ENCODE data around the gene TOP2A. TPM values are rescaled to one million over a fixed set of nuclear protein-coding genes. Genes with fewer than 3 reads are reported as not detected.

TOP2A gene
- total RNA-seq, 2 experiments from 2014 or later = 361 to 373 TPM

DNA sequence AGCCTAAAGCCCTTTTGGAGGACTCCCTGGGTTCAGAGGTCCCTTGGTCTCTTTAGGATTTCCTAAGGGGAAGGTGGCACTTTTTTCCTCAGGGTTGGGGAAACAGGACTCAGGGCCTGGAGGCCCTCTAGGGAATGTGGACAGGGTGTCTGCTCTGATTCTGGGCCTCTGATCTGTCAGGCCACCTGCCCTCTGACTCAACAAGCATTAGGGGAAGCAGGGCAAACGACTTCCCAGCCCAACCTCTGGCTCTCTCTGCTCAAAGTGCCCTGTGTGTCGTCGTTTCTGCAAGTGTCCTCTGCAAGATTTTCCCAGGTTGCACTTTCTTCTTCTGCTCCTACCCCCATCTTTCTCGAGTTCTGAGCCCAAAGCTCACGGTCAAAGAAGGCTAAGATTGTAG lies 18.9 kb upstream of the TOP2A start:
- H3K4me3 Mint-ChIP-seq = no peak overlapping the region
- no peak overlapping the region for H3K27ac Mint-ChIP-seq
- POLR2A ChIA-PET = interaction anchor here (1.0 to 2.7 kb wide), 3 partner anchors 16 to 218 kb away, joined by 3 to 12 read pairs (median 3); partner anchors contain the start of genes TOP2A and WIPF2
- CTCF ChIA-PET = interaction anchor here (1.4 to 4.9 kb wide), 3 partner anchors 10 to 97 kb away, joined by 4 to 19 read pairs (median 18); no protein-coding TSS in a partner anchor
- no peaks in the 10 kb centered on the region for H3K36me3 Mint-ChIP-seq (ENCODE audit: low read depth)
- DNase-seq = no peak
- peaks cover 16% of the 10 kb centered on the region for H3K4me1 Mint-ChIP-seq
- H3K27me3 Mint-ChIP-seq = peaks cover 29% of the 10 kb centered on the region
- no peaks in the 10 kb centered on the region for H3K9me3 Mint-ChIP-seq

DNA sequence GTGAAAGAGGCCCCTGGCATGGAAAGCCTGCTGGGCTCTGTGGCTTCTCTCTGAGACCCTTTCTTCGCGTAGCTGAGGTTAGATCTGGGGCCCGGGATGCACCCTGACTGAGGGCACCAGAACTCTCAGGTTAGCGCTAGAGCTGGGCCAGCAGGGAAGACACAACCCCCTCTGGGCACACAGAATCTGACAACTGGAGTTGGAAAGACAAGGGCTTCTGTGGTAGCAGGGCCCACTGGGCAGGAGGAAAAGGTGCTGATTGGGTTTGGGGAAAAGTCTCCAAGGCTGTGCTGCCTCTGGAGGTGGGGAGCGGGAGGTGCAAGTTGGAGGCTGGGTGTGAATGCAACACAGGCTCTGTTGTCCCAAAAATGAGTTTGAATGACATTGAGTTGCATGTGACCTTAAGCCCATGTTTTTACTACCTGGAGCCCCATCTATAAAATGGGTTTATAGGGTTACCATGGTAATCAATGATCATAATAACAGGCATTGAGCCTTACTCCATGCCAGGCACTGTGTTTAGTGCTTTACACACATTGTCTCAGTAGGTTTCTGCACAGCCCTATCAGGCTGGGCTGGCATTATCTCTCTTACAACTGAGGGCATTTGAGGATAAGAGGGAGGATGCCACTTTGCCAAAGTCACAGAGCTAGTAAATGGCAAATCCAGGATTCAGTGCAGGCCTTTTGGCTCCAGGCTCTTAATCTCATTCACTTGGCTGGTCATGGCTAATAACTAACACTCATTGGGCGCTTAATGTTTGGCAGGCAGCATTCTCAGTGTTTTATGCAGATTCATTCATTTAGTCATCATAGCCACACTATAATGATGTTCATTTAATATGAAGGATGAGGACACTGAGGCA lies 16.1 kb upstream of the TOP2A start:
- ChIA-PET CTCF (interaction anchor here (0.6 to 2.3 kb wide), 8 partner anchors 10 to 127 kb away, joined by 3 to 12 read pairs (median 4); partner anchors contain the start of gene TOP2A), POLR2A (interaction anchor here (1.4 kb wide), 1 partner anchor 10 kb away, joined by 4 read pairs; the partner anchor contains the start of gene IGFBP4)
- Mint-ChIP-seq H3K27me3 (peaks cover 31% of the 10 kb centered on the region), H3K4me1 (peaks cover 14% of the 10 kb centered on the region), H3K27ac (no peak overlapping the region), H3K9me3 (no peaks in the 10 kb centered on the region), H3K4me3 (no peak overlapping the region), H3K36me3 (ENCODE audit: low read depth) (no peaks in the 10 kb centered on the region)
- peak; percentile 44 for DNase-seq

DNA sequence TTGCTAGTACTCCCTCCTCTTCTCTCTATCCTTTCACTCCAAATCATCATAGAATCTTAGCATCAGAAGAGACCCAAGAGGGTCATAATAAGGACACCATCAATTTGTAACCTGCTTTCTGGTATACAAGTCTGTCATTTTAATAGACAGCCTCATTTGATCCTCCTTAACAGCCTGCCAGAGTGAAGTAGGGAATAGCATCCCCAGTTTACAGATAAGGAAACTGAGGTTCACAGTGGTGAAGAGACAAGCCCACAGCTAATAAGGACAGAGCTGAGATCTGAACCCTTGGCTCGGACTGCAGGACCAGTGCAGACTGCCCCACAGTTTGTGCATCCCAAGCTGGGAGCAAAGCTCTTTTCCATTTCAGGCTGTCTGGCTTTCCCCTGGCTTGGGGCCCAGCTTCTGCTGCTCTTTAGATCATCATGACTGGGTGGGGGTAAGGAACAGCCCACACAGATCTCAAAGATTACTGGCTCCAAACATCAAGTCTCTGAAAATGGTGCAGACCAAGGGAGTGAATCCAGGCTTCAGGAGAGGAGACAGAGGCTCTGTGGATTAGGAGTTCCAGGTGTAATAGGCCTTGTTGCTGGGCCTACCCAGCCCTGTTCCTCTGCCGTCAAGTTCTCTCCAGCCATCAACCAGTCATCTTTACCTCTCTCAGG lies 15.3 kb upstream of the TOP2A start:
- POLR2A ChIA-PET = interaction anchor here (0.6 to 1.4 kb wide), 2 partner anchors 11 to 16 kb away, joined by 3 to 4 read pairs; partner anchors contain the start of genes IGFBP4 and TOP2A
- H3K4me3 Mint-ChIP-seq = no peak overlapping the region
- CTCF ChIA-PET = interaction anchor here (0.6 to 2.3 kb wide), 8 partner anchors 11 to 128 kb away, joined by 3 to 12 read pairs (median 3); partner anchors contain the start of gene TOP2A
- no peaks in the 10 kb centered on the region for H3K9me3 Mint-ChIP-seq
- H3K4me1 Mint-ChIP-seq = peaks cover 15% of the 10 kb centered on the region
- no peaks in the 10 kb centered on the region for H3K36me3 Mint-ChIP-seq (ENCODE audit: low read depth)
- no peak overlapping the region for H3K27ac Mint-ChIP-seq
- DNase-seq = no peak
- peaks cover 33% of the 10 kb centered on the region for H3K27me3 Mint-ChIP-seq

- POLR2A ChIA-PET = interaction anchor here (1.0 kb wide), 1 partner anchor 14 kb away, joined by 3 read pairs; the partner anchor contains the start of gene TOP2A
- Mint-ChIP-seq H3K4me3 (no peak overlapping the region), H3K4me1 (peaks cover 23% of the 10 kb centered on the region), H3K36me3 (ENCODE audit: low read depth) (no peaks in the 10 kb centered on the region), H3K27me3 (peaks cover 34% of the 10 kb centered on the region), H3K27ac (no peak overlapping the region), H3K9me3 (no peaks in the 10 kb centered on the region)
- CTCF ChIA-PET = interaction anchor here (1.8 to 2.2 kb wide), 2 partner anchors 15 to 102 kb away, joined by 5 to 9 read pairs; no protein-coding TSS in a partner anchor
- DNase-seq = no peak
Measured at GRCh38 chr17:40431231-40431602, 13.5 kb upstream of the TOP2A start.

DNA sequence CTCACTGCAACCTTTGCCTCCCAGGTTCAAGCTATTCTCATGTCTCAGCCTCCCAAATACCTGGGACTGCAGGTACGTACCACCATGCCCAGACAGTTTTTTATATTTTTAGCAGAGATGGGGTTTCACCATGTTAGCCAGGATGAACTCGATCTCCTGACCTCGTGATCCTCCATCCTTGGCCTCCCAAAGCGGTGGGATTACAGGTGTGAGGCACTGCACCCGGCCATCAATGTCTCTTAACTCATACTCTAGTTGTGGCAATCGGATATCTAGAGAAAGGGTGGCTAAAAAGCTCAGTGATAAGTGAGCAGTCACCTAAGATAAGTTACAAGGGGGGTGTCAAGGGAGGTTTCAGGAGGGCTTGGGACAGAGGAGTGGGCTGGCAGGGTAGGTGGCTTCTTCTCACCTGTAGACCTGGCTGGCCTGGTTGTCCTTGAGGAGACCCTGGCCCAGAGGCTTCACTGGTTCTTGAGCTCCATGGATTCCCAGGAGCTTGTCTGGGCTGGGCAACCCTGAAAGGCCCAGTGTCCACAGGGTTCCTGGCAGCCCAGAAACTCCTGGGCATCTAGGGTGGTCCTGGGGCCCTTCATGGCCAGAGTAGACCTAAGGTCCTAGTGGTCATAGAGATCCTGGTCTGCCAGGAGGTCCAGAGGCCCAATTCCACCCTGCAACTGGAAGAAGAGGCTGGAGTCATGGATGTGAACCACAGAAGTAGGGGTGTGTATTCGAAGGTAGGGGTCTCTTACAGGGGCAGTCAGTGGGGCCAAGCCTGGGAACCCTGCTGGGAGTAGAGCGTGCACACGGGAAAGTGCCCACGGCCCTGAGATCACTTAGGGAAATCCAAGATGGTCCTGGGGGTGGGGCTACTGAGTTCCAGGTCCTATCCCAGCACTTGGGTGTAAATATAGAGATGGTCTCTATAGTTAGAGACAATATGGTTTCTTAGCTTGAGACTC lies 12.9 kb upstream of the TOP2A start:
- Mint-ChIP-seq H3K27me3 (peaks cover 31% of the 10 kb centered on the region), H3K36me3 (ENCODE audit: low read depth) (no peaks in the 10 kb centered on the region), H3K9me3 (no peaks in the 10 kb centered on the region), H3K4me1 (peaks cover 30% of the 10 kb centered on the region), H3K27ac (no peak overlapping the region), H3K4me3 (no peak overlapping the region)
- CTCF ChIA-PET = interaction anchor here (0.7 to 2.2 kb wide), 3 partner anchors 14 to 126 kb away, joined by 4 to 9 read pairs (median 5); no protein-coding TSS in a partner anchor
- no peak for DNase-seq
- POLR2A ChIA-PET = interaction anchor here (1.0 kb wide), 1 partner anchor 13 kb away, joined by 3 read pairs; the partner anchor contains the start of gene TOP2A

DNA sequence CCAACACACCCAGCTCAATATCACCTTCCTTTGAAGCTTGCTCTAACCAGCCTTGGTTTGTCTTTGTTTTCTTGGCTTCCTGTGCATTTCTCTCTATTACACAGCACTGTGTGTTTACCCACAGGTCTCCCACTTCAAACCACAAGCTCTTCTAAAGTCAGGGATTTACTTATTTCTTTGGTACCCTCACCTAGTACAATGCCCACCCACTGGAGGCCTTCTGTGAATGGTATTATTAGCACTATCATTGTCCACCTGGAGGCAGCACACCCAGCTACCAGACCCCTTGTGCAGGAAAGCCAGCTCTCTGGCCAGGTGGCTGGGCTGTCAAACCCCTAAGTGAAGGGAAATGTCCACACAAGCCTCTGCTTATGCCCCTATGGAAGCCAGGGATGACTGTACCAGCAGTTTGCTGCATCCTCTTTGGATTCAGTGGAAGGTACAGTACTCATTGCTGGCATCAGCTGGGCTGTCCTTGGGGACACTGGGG lies 9.4 kb upstream of the TOP2A start:
- H3K27ac Mint-ChIP-seq = peak overlapping the region; percentile 67
- peaks cover 31% of the 10 kb centered on the region for H3K27me3 Mint-ChIP-seq
- H3K4me1 Mint-ChIP-seq = peaks cover 29% of the 10 kb centered on the region
- peak; percentile 35 for DNase-seq
- H3K36me3 Mint-ChIP-seq (ENCODE audit: low read depth) = no peaks in the 10 kb centered on the region
- POLR2A ChIA-PET = interaction anchor here (0.7 to 3.2 kb wide), 16 partner anchors 10 to 133 kb away, joined by 3 to 64 read pairs (median 3); partner anchors contain the start of genes IGFBP4 and TOP2A
- no peaks in the 10 kb centered on the region for H3K9me3 Mint-ChIP-seq
- H3K4me3 Mint-ChIP-seq = no peak overlapping the region
- CTCF ChIA-PET = interaction anchor here (0.6 to 2.7 kb wide), 18 partner anchors 9 to 135 kb away, joined by 3 to 24 read pairs (median 6); partner anchors contain the start of gene TOP2A

GRCh38 chr17:40425741-40426140 lies 8.0 kb upstream of the TOP2A start:
- CTCF ChIA-PET = interaction anchor here (1.0 to 2.7 kb wide), 5 partner anchors 10 to 134 kb away, joined by 3 to 19 read pairs (median 7); no protein-coding TSS in a partner anchor
- H3K36me3 Mint-ChIP-seq (ENCODE audit: low read depth) = no peaks in the 10 kb centered on the region

GRCh38 chr17:40422990-40423633 lies 5.4 kb upstream of the TOP2A start:
- ChIA-PET POLR2A (interaction anchor here (0.8 to 7.1 kb wide), 2 partner anchors 94 to 138 kb away, joined by 3 to 61 read pairs; no protein-coding TSS in a partner anchor), CTCF (interaction anchor here (1.2 to 1.9 kb wide), 2 partner anchors 9 to 110 kb away, joined by 4 to 5 read pairs; no protein-coding TSS in a partner anchor)
- Mint-ChIP-seq H3K9me3 (no peaks in the 10 kb centered on the region), H3K36me3 (ENCODE audit: low read depth) (no peaks in the 10 kb centered on the region), H3K27ac (no peak overlapping the region), H3K4me3 (no peak overlapping the region), H3K4me1 (peaks cover 46% of the 10 kb centered on the region), H3K27me3 (peaks cover 12% of the 10 kb centered on the region)
- no peak for DNase-seq

More at GRCh38 chr17:40425741-40426140, 8.0 kb upstream of the TOP2A start:
- no peak overlapping the region for H3K4me3 Mint-ChIP-seq
- POLR2A ChIA-PET = interaction anchor here (0.8 to 3.2 kb wide), 5 partner anchors 8 to 108 kb away, joined by 3 to 64 read pairs (median 5); partner anchors contain the start of gene TOP2A
- no peaks in the 10 kb centered on the region for H3K9me3 Mint-ChIP-seq
- H3K27me3 Mint-ChIP-seq = peaks cover 26% of the 10 kb centered on the region
- no peak overlapping the region for H3K27ac Mint-ChIP-seq
- H3K4me1 Mint-ChIP-seq = peaks cover 29% of the 10 kb centered on the region
- no peak for DNase-seq

DNA sequence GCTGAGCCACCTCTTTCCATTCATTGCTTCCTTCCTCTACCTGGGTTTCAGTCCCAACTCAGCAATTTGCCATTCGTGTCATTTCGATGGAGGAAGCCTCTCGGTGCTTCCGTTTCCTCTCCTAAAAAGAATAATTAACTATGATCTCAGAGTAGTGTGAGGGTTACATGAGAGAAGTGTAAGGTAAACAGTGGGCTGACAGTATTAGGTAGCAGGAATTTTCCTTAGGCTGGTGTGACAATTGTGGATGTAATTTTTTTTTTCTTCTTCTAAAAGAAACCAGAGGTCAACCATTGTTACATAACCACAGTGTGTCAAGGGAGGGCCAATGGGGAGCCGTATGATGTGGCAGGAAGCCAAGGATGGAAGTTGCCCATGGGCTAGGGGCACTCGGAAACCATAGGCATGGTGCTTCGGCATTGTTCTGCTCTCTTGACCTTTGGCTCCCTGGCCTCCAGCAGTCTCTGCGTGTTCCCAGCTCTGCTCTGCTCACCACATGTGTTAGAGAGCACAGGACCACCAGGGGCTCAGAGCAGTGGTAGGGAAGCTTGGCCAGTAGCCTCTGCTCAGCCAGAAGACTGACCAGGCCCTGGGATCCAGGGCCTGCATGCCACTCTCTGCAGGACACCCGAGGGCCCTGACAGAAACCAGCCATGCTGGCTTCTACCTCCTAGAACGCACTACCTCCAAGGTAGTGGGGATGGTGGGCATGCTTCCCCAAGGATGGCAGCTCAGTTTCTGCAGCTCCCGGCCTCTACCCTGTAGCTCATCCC lies 2.0 kb upstream of the TOP2A start:
- H3K4me1 Mint-ChIP-seq = peaks cover 36% of the 10 kb centered on the region
- DNase-seq = no peak
- H3K4me3 Mint-ChIP-seq = peak overlapping the region; percentile 57
- POLR2A ChIA-PET = interaction anchor here (0.6 to 7.1 kb wide), 6 partner anchors 18 to 141 kb away, joined by 3 to 90 read pairs (median 18); no protein-coding TSS in a partner anchor
- H3K9me3 Mint-ChIP-seq = no peaks in the 10 kb centered on the region
- CTCF ChIA-PET = interaction anchor here (1.0 to 10.3 kb wide), 3 partner anchors 113 to 140 kb away, joined by 4 to 102 read pairs (median 59); no protein-coding TSS in a partner anchor
- H3K36me3 Mint-ChIP-seq (ENCODE audit: low read depth) = peaks cover 19% of the 10 kb centered on the region
- peak overlapping the region; percentile 74 for H3K27ac Mint-ChIP-seq
- peaks cover 6% of the 10 kb centered on the region for H3K27me3 Mint-ChIP-seq

GRCh38 chr17:40418428-40418706 lies 671 bp upstream of the TOP2A start:
- no peak for DNase-seq
- Mint-ChIP-seq H3K4me3 (peak overlapping the region; percentile 97), H3K36me3 (ENCODE audit: low read depth) (peaks cover 28% of the 10 kb centered on the region), H3K9me3 (no peaks in the 10 kb centered on the region), H3K4me1 (peaks cover 42% of the 10 kb centered on the region), H3K27ac (peak overlapping the region; percentile 92), H3K27me3 (peaks cover 6% of the 10 kb centered on the region)
- POLR2A ChIA-PET = interaction anchor here (0.6 to 7.1 kb wide), 38 partner anchors 8 to 228 kb away, joined by 3 to 90 read pairs (median 5); partner anchors contain the start of gene IGFBP4
- CTCF ChIA-PET = interaction anchor here (0.8 to 10.3 kb wide), 25 partner anchors 8 to 1245 kb away, joined by 3 to 102 read pairs (median 6); partner anchors contain the start of genes IGFBP4 and SMARCE1

All from activated CD4-positive, alpha-beta memory T cell treated with anti-CD3 and anti-CD28 coated beads, Interleukin-2, amount 10 ng/mL, durations not matched to agents 7 days and 5 days (primary cell).